MCF 10A (cell line): Measurements from ENCODE around the gene ERG. TPM values are rescaled to one million over a fixed set of nuclear protein-coding genes. Genes with fewer than 3 reads are reported as not detected.

ENCODE experiments used
- BruUV-seq: library from RNA; stranded (reverse); fragments of 400-500 nt; replicated peaks from 2 replicates; lab custom pipeline; 2021; lab: Mats Ljungman, UMichigan
- CTCF ChIA-PET: fragments of 300-600 bp; sonication (Branson Sonifier 250); formaldehyde crosslinking; extraction: SDS; loops from one replicate; lab custom pipeline; 2021; ENCODE audit warnings: antibody characterized with exemption, inconsistent platforms; lab: Yijun Ruan, JAX
- POLR2A ChIA-PET: fragments of 300-600, 350-650 bp; sonication (Branson Sonifier 250); formaldehyde crosslinking; extraction: SDS; loops from one replicate; lab custom pipeline; 2020; ENCODE audit warnings: antibody characterized with exemption, inconsistent platforms; lab: Yijun Ruan, JAX
- DNase-seq: peaks from one replicate; pipeline ENCODE4 v3.0.0-alpha.2; 2018; ENCODE audit not compliant: unreplicated experiment
- H3K27ac Mint-ChIP-seq: one replicate; pipeline ENCODE4 v1.8.0; 2022; ENCODE audit warnings: mild to moderate bottlenecking, low read depth, mixed read lengths; ENCODE audit not compliant: unreplicated experiment
- H3K27me3 Mint-ChIP-seq: one replicate; pipeline ENCODE4 v1.8.0; 2022; ENCODE audit warnings: mixed read lengths; ENCODE audit not compliant: insufficient read depth, unreplicated experiment
- H3K36me3 Mint-ChIP-seq: one replicate; pipeline ENCODE4 v1.8.0; 2022; ENCODE audit warnings: mild to moderate bottlenecking, moderate library complexity, mixed read lengths; ENCODE audit not compliant: insufficient read depth, unreplicated experiment
- H3K4me1 Mint-ChIP-seq: one replicate; pipeline ENCODE4 v1.8.0; 2022; ENCODE audit warnings: mixed read lengths; ENCODE audit not compliant: insufficient read depth, unreplicated experiment
- H3K4me3 Mint-ChIP-seq: one replicate; pipeline ENCODE4 v1.8.0; 2022; ENCODE audit warnings: mild to moderate bottlenecking, moderate library complexity, mixed read lengths; ENCODE audit not compliant: unreplicated experiment
- H3K9me3 Mint-ChIP-seq: one replicate; pipeline ENCODE4 v1.8.0; 2022; ENCODE audit warnings: mixed read lengths; ENCODE audit not compliant: unreplicated experiment
- intact Hi-C: fragments of 100-400 bp; cut with micrococcal nuclease; formaldehyde crosslinking; loops from 2 replicates; pipeline ENCODE4 v1.14.1; 2022
- total RNA-seq: library from RNA; stranded (reverse); gene quantifications from 2 replicates; pipeline ENCODE4 v1.2.3, GENCODE V29; 2022
- TF ChIP-seq, protein P1 (sequence below): fragments of 200-600 bp; IDR thresholded peaks from one replicate; pipeline ENCODE4 v1.8.0; 2022; ENCODE audit warnings: antibody characterized with exemption, mild to moderate bottlenecking; ENCODE audit not compliant: unreplicated experiment

The ERG gene
- total RNA-seq, 1 experiment from 2014 or later, result not detected

DNA sequence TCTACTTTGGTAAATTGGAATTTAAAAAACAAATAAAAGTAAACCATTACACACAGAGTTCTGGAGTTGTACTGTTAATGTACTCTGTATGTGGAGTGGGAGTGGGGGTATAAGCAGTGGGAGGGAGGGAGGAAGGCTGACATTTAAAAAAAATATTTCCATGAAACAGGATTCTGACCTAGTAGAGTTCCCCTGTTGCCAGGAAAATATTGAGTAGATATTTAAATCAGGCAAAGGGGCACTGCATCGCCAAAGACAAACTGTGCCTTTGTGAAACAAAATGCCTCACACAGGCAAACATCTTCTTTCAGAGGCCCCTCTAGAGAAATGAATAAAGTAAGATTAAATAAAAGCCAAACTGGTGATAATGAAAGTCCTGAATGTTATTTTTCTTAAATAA is 87.8 kb downstream of the ERG start:
- Mint-ChIP-seq H3K9me3 (no peaks in the 10 kb centered on the region), H3K27ac (no peak overlapping the region), H3K4me3 (no peak overlapping the region), H3K36me3 (no peaks in the 10 kb centered on the region), H3K4me1 (peaks cover 8% of the 10 kb centered on the region), H3K27me3 (no peaks in the 10 kb centered on the region)
- ChIA-PET CTCF (no interaction called here), POLR2A (no interaction called here)
- DNase-seq, result no peak
- TF ChIP-seq, protein P1, sequence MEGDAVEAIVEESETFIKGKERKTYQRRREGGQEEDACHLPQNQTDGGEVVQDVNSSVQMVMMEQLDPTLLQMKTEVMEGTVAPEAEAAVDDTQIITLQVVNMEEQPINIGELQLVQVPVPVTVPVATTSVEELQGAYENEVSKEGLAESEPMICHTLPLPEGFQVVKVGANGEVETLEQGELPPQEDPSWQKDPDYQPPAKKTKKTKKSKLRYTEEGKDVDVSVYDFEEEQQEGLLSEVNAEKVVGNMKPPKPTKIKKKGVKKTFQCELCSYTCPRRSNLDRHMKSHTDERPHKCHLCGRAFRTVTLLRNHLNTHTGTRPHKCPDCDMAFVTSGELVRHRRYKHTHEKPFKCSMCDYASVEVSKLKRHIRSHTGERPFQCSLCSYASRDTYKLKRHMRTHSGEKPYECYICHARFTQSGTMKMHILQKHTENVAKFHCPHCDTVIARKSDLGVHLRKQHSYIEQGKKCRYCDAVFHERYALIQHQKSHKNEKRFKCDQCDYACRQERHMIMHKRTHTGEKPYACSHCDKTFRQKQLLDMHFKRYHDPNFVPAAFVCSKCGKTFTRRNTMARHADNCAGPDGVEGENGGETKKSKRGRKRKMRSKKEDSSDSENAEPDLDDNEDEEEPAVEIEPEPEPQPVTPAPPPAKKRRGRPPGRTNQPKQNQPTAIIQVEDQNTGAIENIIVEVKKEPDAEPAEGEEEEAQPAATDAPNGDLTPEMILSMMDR, result no peak
- no TSS peak for BruUV-seq
- intact Hi-C loops, result no loop called here

DNA sequence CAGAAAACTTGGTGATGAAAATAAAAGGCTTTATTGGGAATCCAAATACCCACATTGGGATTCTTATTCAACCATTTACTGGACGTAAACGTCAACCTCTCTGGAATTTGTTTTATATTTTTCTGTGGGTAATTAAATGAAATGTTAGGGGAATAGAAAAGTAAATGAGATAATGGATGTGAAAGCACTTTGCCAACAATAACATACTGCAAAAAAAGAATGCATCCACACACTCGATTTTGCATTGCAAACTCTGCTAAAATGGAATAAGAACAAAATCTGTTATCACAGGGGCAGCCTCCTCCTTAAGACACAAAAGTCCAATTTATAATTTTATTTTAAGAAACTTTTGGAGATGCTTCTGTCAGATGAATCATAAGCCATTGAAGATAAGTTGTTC is 88.4 kb downstream of the ERG start:
- CTCF ChIA-PET, result interaction anchor here (0.5 kb wide), 1 partner anchor 61 kb away, joined by 3 read pairs; no protein-coding TSS in a partner anchor
- Mint-ChIP-seq H3K9me3 (no peaks in the 10 kb centered on the region), H3K4me1 (peaks cover 8% of the 10 kb centered on the region), H3K27ac (no peak overlapping the region), H3K27me3 (no peaks in the 10 kb centered on the region), H3K4me3 (no peak overlapping the region), H3K36me3 (no peaks in the 10 kb centered on the region)
- TF ChIP-seq, protein P1, result no peak
- POLR2A ChIA-PET, result no interaction called here
- BruUV-seq, result no TSS peak
- DNase-seq, result no peak
- intact Hi-C loops, result no loop called here

DNA sequence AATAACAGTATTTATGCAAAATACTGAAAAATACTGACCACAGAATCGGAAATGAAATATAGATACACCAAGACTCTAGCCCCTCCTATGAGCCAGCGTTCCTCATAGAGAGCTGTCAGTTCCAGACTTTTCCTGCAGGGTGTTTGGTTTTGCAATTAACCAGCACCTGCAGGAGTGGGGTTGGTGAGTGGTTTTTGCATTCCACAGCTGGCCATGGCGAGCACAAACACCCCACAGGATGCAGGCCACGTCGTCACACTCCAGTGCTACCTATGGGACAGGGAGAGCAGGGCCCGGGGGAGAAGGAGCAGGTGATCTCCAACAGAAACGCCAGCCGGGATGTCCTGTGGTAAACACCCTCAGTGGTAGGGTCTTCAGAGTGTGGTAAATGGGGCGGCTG is 94.1 kb downstream of the ERG start:
- H3K27me3 Mint-ChIP-seq, result no peaks in the 10 kb centered on the region
- H3K9me3 Mint-ChIP-seq, result no peaks in the 10 kb centered on the region
- DNase-seq, result no peak
- BruUV-seq, result no TSS peak
- CTCF ChIA-PET, result no interaction called here
- H3K27ac Mint-ChIP-seq, result no peak overlapping the region
- peaks cover 6% of the 10 kb centered on the region for H3K4me1 Mint-ChIP-seq
- POLR2A ChIA-PET, result interaction anchor here (1.3 kb wide), 1 partner anchor 13 kb away, joined by 4 read pairs; no protein-coding TSS in a partner anchor
- intact Hi-C loops, result no loop called here
- TF ChIP-seq, protein P1, result no peak
- no peak overlapping the region for H3K4me3 Mint-ChIP-seq
- no peaks in the 10 kb centered on the region for H3K36me3 Mint-ChIP-seq

DNA sequence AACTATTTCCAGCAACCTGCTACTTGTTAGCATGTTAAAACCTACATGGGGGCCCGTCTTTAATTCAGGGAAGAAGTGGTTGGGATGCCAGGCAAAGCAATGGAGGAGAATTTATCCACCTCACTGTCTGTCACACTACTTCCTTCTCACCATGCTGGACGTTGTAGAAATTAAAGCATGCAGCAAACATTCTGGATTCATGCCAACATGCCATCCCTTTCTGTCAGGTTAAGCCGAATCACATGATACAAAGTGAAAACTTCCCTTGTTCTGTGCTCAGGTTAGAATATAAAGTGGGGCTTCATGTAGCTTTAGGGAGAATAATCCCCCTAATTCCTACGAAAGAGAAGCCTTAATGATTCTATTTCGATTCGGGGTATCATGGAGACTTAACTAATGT is 95.5 kb downstream of the ERG start:
- no peak overlapping the region for H3K27ac Mint-ChIP-seq
- DNase-seq, result no peak
- H3K36me3 Mint-ChIP-seq, result no peaks in the 10 kb centered on the region
- peaks cover 5% of the 10 kb centered on the region for H3K27me3 Mint-ChIP-seq
- POLR2A ChIA-PET, result interaction anchor here (1.0 kb wide), 1 partner anchor 32 kb away, joined by 3 read pairs; no protein-coding TSS in a partner anchor
- H3K4me3 Mint-ChIP-seq, result no peak overlapping the region
- intact Hi-C loops, result no loop called here
- no TSS peak for BruUV-seq
- CTCF ChIA-PET, result interaction anchor here (0.6 to 1.6 kb wide), 3 partner anchors 47 to 666 kb away, joined by 3 to 5 read pairs (median 3); no protein-coding TSS in a partner anchor
- H3K4me1 Mint-ChIP-seq, result peaks cover 6% of the 10 kb centered on the region
- no peaks in the 10 kb centered on the region for H3K9me3 Mint-ChIP-seq
- TF ChIP-seq, protein P1, result no peak
